H1 (cell line): Measurements from ENCODE around the gene INTU. TPM values are rescaled to one million over a fixed set of nuclear protein-coding genes. Genes with fewer than 3 reads are reported as not detected.

Experiments
- CTCF ChIA-PET: fragments of 300-600 bp; sonication (Branson Sonifier 250); formaldehyde crosslinking; loops from one replicate; lab custom pipeline; 2021; ENCODE audit not compliant: partially characterized antibody; lab: Charles Lee
- POLR2A ChIA-PET: fragments of 300-600 bp; sonication (Branson Sonifier 250); formaldehyde crosslinking; loops from one replicate; lab custom pipeline; 2021; ENCODE audit warnings: inconsistent platforms; ENCODE audit not compliant: partially characterized antibody; lab: Charles Lee
- DNase-seq, 2 experiments: peaks; one replicate each; pipeline versions ENCODE4 v3.0.0 to v3.0.0-alpha.2; 2010 to 2022; ENCODE audit warnings: low spot score in 2 of 2, low read depth in 1 of 2, mixed read lengths in 1 of 2
- FAIRE-seq: peaks from 2 replicates; lab custom pipeline; 2011; peaks lifted over from hg19 to GRCh38; lab: Jason Lieb, UNC
- H2AFZ ChIP-seq: 2 replicates; pipeline ENCODE4 v1.8.1; 2012; ENCODE audit warnings: low read length, inconsistent platforms
- H2AK5ac ChIP-seq: 2 replicates; pipeline ENCODE4 v1.6.1; 2013; ENCODE audit warnings: low read depth, low read length
- H2BK120ac ChIP-seq: replicated peaks from 2 replicates; pipeline ENCODE3; 2013; ENCODE audit warnings: low read depth, low read length, inconsistent platforms
- H2BK12ac ChIP-seq: 2 replicates; pipeline ENCODE4 v1.6.1; 2013; ENCODE audit warnings: low read depth, low read length
- H2BK15ac ChIP-seq: 2 replicates; pipeline ENCODE4 v1.6.1; 2013; ENCODE audit warnings: low read length
- H2BK20ac ChIP-seq: 2 replicates; pipeline ENCODE4 v1.6.1; 2013; ENCODE audit warnings: low read length
- H2BK5ac ChIP-seq: 2 replicates; pipeline ENCODE4 v1.6.1; 2013; ENCODE audit warnings: low read depth, low read length
- H3K14ac ChIP-seq: 2 replicates; pipeline ENCODE4 v1.6.1; 2013; ENCODE audit warnings: inconsistent platforms; ENCODE audit not compliant: insufficient read length
- H3K18ac ChIP-seq: 2 replicates; pipeline ENCODE4 v1.6.1; 2013; ENCODE audit warnings: low read length; ENCODE audit errors: extremely low read depth
- H3K23ac ChIP-seq: 2 replicates; pipeline ENCODE4 v1.6.1; 2013; ENCODE audit warnings: inconsistent platforms; ENCODE audit not compliant: insufficient read length
- H3K23me2 ChIP-seq: 2 replicates; pipeline ENCODE4 v1.6.1; 2013; ENCODE audit warnings: low read depth, low read length
- H3K27ac ChIP-seq: 2 replicates; pipeline ENCODE4 v1.6.1; 2011; ENCODE audit warnings: low read depth, low read length, inconsistent platforms
- H3K27me3 ChIP-seq, 4 experiments: replicated peaks in 1 of 4; 1 replicate in 1 of 4; 2 replicates in 3 of 4; pipeline versions ENCODE4 v1.6.1 to v1.8.1; 2011 to 2013; ENCODE audit warnings: low read length in 3 of 4, mild to moderate bottlenecking in 3 of 4, inconsistent platforms in 2 of 4, mixed read lengths in 2 of 4, moderate library complexity in 1 of 4; ENCODE audit not compliant: control insufficient read depth in 3 of 4, insufficient read depth in 3 of 4; ENCODE audit errors: extremely low read depth in 1 of 4
- H3K36me3 ChIP-seq, 4 experiments: 2 replicates each; pipeline versions ENCODE4 v1.6.1 to v1.8.1; 2011 to 2013; ENCODE audit warnings: mild to moderate bottlenecking in 4 of 4, low read length in 3 of 4, moderate library complexity in 2 of 4, control low read depth in 1 of 4, inconsistent platforms in 1 of 4; ENCODE audit not compliant: insufficient read depth in 4 of 4, control insufficient read depth in 2 of 4
- H3K4ac ChIP-seq: replicated peaks from 2 replicates; pipeline ENCODE3; 2013; ENCODE audit warnings: low read length, low read depth, mixed read lengths, inconsistent platforms; ENCODE audit not compliant: insufficient read length
- H3K4me1 ChIP-seq, 4 experiments: replicated peaks in 1 of 4; 1 replicate in 1 of 4; 2 replicates in 3 of 4; pipeline versions ENCODE4 v1.6.1 to v1.8.1; 2011 to 2013; ENCODE audit warnings: low read length in 3 of 4, inconsistent platforms in 2 of 4, mixed read lengths in 1 of 4; ENCODE audit not compliant: insufficient read depth in 4 of 4, control insufficient read depth in 3 of 4
- H3K4me2 ChIP-seq, 2 experiments: 2 replicates each; pipeline versions ENCODE4 v1.6.1 to v1.8.1; 2011 to 2013; ENCODE audit warnings: low read depth in 2 of 2, low read length in 2 of 2, control low read depth in 1 of 2, inconsistent platforms in 1 of 2, mild to moderate bottlenecking in 1 of 2; ENCODE audit not compliant: insufficient read depth in 1 of 2
- H3K4me3 ChIP-seq, 4 experiments: fragments of 200-600, 300-600 bp in 1 of 4; sonication (generic), shearing (Covaris generic), sonication (Bioruptor Twin) in 1 of 4; 2 replicates each; pipeline versions ENCODE4 v1.5.1 to v1.8.1; 2011 to 2016; ENCODE audit warnings: low read length in 4 of 4, low read depth in 3 of 4, control low read depth in 2 of 4, inconsistent platforms in 2 of 4, mild to moderate bottlenecking in 2 of 4, mixed read lengths in 1 of 4, moderate library complexity in 1 of 4; ENCODE audit not compliant: insufficient read depth in 2 of 4; ENCODE audit errors: extremely low read depth in 1 of 4
- H3K56ac ChIP-seq: replicated peaks from 2 replicates; pipeline ENCODE3; 2013; ENCODE audit warnings: low read depth, mild to moderate bottlenecking, mixed read lengths, low read length, inconsistent platforms; ENCODE audit not compliant: insufficient read length
- H3K79me1 ChIP-seq: 2 replicates; pipeline ENCODE4 v1.6.1; 2013; ENCODE audit warnings: low read depth, low read length, control low read depth
- H3K79me2 ChIP-seq, 2 experiments: 2 replicates each; pipeline versions ENCODE4 v1.6.1 to v1.8.1; 2012 to 2013; ENCODE audit warnings: low read length in 2 of 2, mild to moderate bottlenecking in 2 of 2, inconsistent platforms in 1 of 2; ENCODE audit not compliant: insufficient read depth in 2 of 2, control insufficient read depth in 1 of 2
- H3K9ac ChIP-seq, 4 experiments: replicated peaks in 1 of 4; 1 replicate in 1 of 4; 2 replicates in 3 of 4; pipeline versions ENCODE4 v1.6.1 to v1.8.1; 2011 to 2013; ENCODE audit warnings: low read depth in 3 of 4, low read length in 3 of 4, control low read depth in 2 of 4, mild to moderate bottlenecking in 2 of 4, moderate library complexity in 2 of 4, inconsistent platforms in 1 of 4; ENCODE audit errors: extremely low read depth in 1 of 4
- H3K9me3 ChIP-seq, 2 experiments: 2 replicates each; pipeline versions ENCODE4 v1.6.1 to v1.8.1; 2012 to 2013; ENCODE audit warnings: mild to moderate bottlenecking in 2 of 2, moderate library complexity in 2 of 2, control low read depth in 1 of 2, inconsistent platforms in 1 of 2, low read depth in 1 of 2, low read length in 1 of 2, mixed read lengths in 1 of 2; ENCODE audit not compliant: insufficient read depth in 2 of 2
- H4K20me1 ChIP-seq, 2 experiments: replicated peaks in 1 of 2; 2 replicates each; pipeline versions ENCODE3 to v1.8.1; 2011 to 2013; ENCODE audit warnings: inconsistent platforms in 2 of 2, low read length in 2 of 2, mild to moderate bottlenecking in 1 of 2; ENCODE audit not compliant: insufficient read depth in 2 of 2, control insufficient read depth in 1 of 2
- H4K5ac ChIP-seq: 2 replicates; pipeline ENCODE4 v1.6.1; 2013; ENCODE audit warnings: low read length, low read depth, mixed read lengths, inconsistent platforms; ENCODE audit not compliant: insufficient read length
- H4K8ac ChIP-seq: 2 replicates; pipeline ENCODE4 v1.8.0; 2013; ENCODE audit warnings: mild to moderate bottlenecking, moderate library complexity, low read length, inconsistent platforms; ENCODE audit not compliant: insufficient read depth; ENCODE audit errors: extremely low read depth
- H4K91ac ChIP-seq: replicated peaks from 2 replicates; pipeline ENCODE3; 2013; ENCODE audit warnings: low read length, mixed read lengths, inconsistent platforms; ENCODE audit not compliant: insufficient read length
- CBX8 ChIP-seq: fragments of 300-800, 300-1000 bp; sonication (generic); IDR thresholded peaks from 2 replicates; pipeline ENCODE4 v1.7.1; 2016; ENCODE audit warnings: low read depth, low read length, borderline replicate concordance
- KDM1A ChIP-seq: fragments of 200-600, 300-600 bp; sonication (generic); IDR thresholded peaks from 2 replicates; pipeline ENCODE4 v1.7.1; 2016; ENCODE audit warnings: mild to moderate bottlenecking, low read length, borderline replicate concordance
- KDM5A ChIP-seq: fragments of 200-600 bp; IDR thresholded peaks from 2 replicates; pipeline ENCODE4 v1.7.1; 2012; ENCODE audit warnings: mild to moderate bottlenecking, low read length, inconsistent platforms, mixed read lengths
- TAF1 ChIP-seq: IDR thresholded peaks from 2 replicates; pipeline ENCODE4 v1.6.1; 2011; ENCODE audit warnings: mild to moderate bottlenecking, low read depth, low read length
- WGBS, 2 experiments: shearing (Covaris generic) in 1 of 2; methylation state at CpG; one replicate each; pipeline versions ENCODE4 v1.1.6 to v1.1.7; 2013 to 2015; ENCODE audit warnings: low lambda C conversion rate in 2 of 2, mixed read lengths in 2 of 2, inconsistent platforms in 1 of 2, low coverage in 1 of 2, missing lambda C conversion rate in 1 of 2; ENCODE audit not compliant: insufficient replicate concordance in 2 of 2, insufficient coverage in 1 of 2, insufficient read length in 1 of 2; ENCODE audit errors: extremely low coverage in 1 of 2, missing lambda C conversion rate in 1 of 2; 5-methylcytosine and 5-hydroxymethylcytosine counted together
- polyA plus RNA-seq, 7 experiments: library from polyadenylated mRNA; depleted of rRNA in 3 of 7; stranded (reverse) in 5 of 7; unstranded in 2 of 7; fragments of >200 nt in 5 of 7; fragments of 200-250 nt in 2 of 7; gene quantifications; 1 replicate in 5 of 7; 2 replicates in 1 of 7; 4 replicates in 1 of 7; pipeline versions ENCODE4 v1.2.1 to v1.2.3, GENCODE V29; 2011 to 2013; ENCODE audit warnings: missing spikeins in 2 of 7, mixed read lengths in 2 of 7
- total RNA-seq: library from RNA; stranded (reverse); fragmentation: NEBNext Ultra II Directional; extraction: Animal tissue kit (Norgen Biotek cat#: 25700); gene quantifications from 2 replicates; pipeline ENCODE4 v1.2.1, GENCODE V29; 2021

INTU gene
- total and polyA plus RNA-seq, 2 of the 8 experiments (the other 6 are each of a cell fraction or from before 2014, with no cell fraction given): 6.0 to 15.1 TPM

- Histone ChIP-seq H4K91ac (no peak overlapping the region), H3K4me2 (no peak overlapping the region), H3K36me3 (peaks cover 3 to 14% (median 9%) of the 10 kb centered on the region in 4 experiments; a peak in 7 of 8 replicates), H4K5ac (no peak overlapping the region), H2BK15ac (no peak overlapping the region), H3K27me3 (no peaks in the 10 kb centered on the region), H3K18ac (no peak overlapping the region), H3K4me3 (no peak overlapping the region), H3K79me2 (no peaks in the 10 kb centered on the region; a peak in 1 of 4 replicates), H2BK120ac (no peak overlapping the region), H3K56ac (no peak overlapping the region), H3K14ac (no peak overlapping the region), H3K4ac (no peak overlapping the region), H3K23ac (no peak overlapping the region), H4K8ac (no peak overlapping the region), H4K20me1 (no peaks in the 10 kb centered on the region), H3K4me1 (no peaks in the 10 kb centered on the region), H2BK5ac (no peak overlapping the region), H3K9ac (no peak overlapping the region), H2AK5ac (no peak overlapping the region), H2BK20ac (no peak overlapping the region), H3K9me3 (no peaks in the 10 kb centered on the region), H3K27ac (no peak overlapping the region), H3K79me1 (no peaks in the 10 kb centered on the region), H2BK12ac (no peak overlapping the region), H3K23me2 (no peaks in the 10 kb centered on the region), H2AFZ (no peak overlapping the region)
- ChIA-PET CTCF (interaction anchor here (1.4 kb wide), 1 partner anchor 9 kb away, joined by 4 read pairs; no protein-coding TSS in a partner anchor), POLR2A (no interaction called here)
- DNase-seq (no peak), FAIRE-seq (no peak)
- TF ChIP-seq KDM5A (no peak), KDM1A (no peak), CBX8 (no peak), TAF1 (no peak)
- WGBS, 2 experiments: 92% methylated on average over 4 of the region's 4 CpGs; no CpG with 5 or more reads in 1 of the 2 experiments
Measured at GRCh38 chr4:127643791-127644190, 11.0 kb downstream of the INTU start.
